Left kidney (tissue), 2 donors: Measurements from ENCODE around the gene CDC23. TPM values are rescaled to one million over a fixed set of nuclear protein-coding genes. Genes with fewer than 3 reads are reported as not detected.
"Not testable (repeated sequence)": the region's sequence is repeated elsewhere in the genome, so short reads cannot be mapped to it uniquely, and the experiment has no call there.

Experiments used
- DNase-seq: peaks from one replicate; pipeline ENCODE4 v3.0.0-alpha.2; 2013
- polyA plus RNA-seq: library from polyadenylated mRNA; unstranded; fragments of 120-200 nt; gene quantifications from one replicate; pipeline ENCODE4 v1.2.1, GENCODE V29; 2013; ENCODE audit not compliant: insufficient read length

The CDC23 gene
- polyA plus RNA-seq, 1 donor, result 73.4 TPM

GRCh38 chr5:138226910-138227309 is 13.8 kb upstream of the CDC23 start:
- DNase-seq, result no peak

DNA sequence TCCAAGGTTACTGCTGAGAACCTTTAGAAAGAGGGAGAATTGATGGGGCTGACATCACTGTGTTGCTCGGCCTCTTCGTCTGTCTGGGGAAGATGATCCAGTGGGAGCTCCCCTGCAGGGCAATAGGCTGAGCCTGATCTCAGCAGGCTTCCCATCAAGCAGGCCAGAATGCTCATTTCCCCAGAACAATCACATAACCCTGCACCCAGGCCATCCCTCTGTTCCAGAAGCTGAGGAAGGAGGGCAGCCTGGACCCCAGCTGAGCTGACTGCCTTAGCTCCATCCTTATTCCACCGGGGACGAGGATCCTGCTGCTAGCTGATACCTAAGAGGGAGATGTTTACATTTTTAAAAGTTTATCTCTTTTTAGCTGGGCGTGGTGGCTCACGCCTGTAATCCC is 11.6 kb upstream of the CDC23 start:
- DNase-seq, result no peak

- no peak for DNase-seq
Observed at GRCh38 chr5:138223532-138223931, 10.4 kb upstream of the CDC23 start.

GRCh38 chr5:138216799-138217198 is 3.7 kb upstream of the CDC23 start:
- DNase-seq, result no peak

DNA sequence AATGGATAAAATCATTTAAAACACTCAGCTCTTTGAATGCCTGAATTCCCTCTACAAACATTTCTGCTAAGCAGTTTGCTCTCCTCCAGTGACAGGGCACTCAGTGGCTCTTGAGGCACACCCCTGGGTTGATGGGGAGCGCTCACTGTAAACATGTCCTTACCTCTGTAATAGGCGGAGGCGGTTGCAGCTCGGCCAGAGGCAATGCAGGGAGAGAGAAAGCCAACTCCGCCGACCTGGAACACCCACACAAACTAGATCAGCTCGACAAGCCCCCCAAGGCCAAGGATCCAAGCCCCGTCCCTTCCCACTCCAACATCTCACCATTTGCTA is 329 bp downstream of the CDC23 start:
- no peak for DNase-seq

GRCh38 chr5:138210985-138211384 is 2.1 kb downstream of the CDC23 start:
- DNase-seq, result no peak

DNA sequence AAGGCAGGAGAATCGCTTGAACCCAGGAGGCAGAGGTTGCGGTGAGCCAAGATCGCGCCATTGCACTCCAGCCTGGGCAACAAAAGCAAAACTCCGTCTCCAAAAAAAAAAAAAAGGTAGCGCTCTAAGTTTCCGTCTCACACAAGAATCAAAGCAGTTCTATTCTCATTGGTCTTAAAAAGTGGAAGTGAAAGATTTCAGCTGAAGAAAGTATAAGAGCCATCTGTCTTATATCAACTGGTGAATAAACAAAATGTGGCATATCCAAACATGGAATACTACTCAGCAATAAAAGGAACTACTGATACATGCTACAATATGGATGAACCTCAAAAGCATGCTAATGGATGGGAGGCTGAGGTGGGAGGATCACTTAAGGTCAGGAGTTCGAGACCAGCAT is 19.3 kb downstream of the CDC23 start:
- not testable (repeated sequence) for DNase-seq

DNA sequence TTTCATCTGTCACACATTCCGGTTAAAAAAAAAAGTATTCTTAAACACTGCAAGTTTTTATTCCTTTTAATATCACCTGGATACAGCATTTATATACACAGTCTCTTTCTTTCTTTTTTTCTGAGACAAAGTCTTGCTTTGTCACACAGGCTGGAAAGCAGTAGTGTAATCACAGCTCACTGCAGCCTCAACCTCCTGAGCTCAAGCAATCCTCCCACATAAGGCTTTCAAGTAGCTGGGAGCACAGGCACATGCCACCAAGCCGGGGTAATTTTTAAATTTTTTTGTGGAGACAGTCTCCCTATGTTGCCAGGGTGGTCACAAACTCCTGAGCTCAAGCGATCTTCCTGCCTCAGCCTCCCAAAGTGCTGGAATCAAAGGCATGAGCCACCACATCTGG is 20.3 kb downstream of the CDC23 start:
- no peak for DNase-seq

DNA sequence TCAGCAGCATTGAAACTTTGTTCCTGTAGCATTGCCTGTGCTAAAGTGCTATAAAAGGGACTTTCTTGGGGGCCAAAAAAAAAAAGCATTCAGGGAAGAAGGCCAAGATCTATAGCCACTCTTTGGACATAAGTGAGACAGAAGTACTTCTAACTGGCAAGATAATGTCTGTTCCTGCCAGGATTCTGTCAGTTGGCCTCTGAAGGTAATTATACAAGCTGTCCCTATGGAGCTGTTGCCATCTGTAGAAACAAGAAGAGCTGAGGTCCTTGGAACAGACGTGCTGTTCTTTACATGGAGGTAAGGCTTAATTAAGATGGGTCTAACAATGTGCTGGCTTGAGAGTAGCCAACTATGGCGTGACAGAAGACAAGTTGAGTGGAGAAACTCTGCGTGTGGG is 24.5 kb downstream of the CDC23 start:
- DNase-seq, result no peak

GRCh38 chr5:138186002-138186447 is 27.1 kb downstream of the CDC23 start:
- DNase-seq, result no peak

DNA sequence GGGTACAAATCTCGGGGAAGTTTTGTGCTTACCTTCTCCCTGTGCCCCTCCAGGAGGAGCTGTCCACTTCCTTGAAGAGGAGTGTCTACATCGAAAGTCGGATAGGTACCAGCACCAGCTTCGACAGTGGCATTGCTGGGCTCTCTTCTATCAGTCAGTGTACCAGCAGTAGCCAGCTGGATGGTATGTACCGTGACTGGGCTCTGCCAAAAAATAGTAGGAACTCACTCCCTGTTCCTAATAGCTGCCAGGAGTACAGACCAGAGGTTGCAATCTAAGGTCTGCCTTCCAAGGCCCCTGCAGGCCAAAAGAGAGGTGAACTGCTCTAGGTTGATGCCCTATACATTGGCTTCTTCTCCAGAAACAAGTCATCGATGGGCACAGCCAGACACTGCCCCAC is 30.3 kb downstream of the CDC23 start:
- no peak for DNase-seq

DNA sequence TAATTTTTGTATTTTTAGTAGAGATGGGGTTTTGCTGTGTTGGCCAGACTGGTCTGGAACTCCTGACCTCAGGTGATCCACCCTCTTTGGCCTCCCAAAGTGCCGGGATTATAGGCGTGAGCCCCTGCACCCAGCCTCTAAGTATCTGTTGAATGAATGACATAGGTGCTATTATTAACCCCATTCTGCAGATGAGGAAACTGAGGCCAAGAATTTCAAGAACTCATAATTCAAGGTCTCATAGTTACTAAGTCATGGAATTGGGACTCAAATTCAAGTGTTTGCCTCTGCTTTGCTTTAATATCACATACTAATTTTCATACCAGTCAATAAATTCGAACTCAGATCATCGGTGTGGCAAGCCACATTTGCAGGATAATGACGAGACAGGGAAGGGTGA is 32.3 kb downstream of the CDC23 start:
- no peak for DNase-seq

GRCh38 chr5:138180183-138180782 is 32.8 kb downstream of the CDC23 start:
- peak; percentile 63 for DNase-seq

GRCh38 chr5:138179277-138179857 is 33.8 kb downstream of the CDC23 start:
- DNase-seq, result no peak

- peak; percentile 96 for DNase-seq
Observed at GRCh38 chr5:138178516-138179276, 34.4 kb downstream of the CDC23 start, which contains the start of the genes BRD8 and KIF20A. Gene BRD8 (minus strand): TSS chr5:138178630. CDS start chr5:138178614, 16 bp downstream. Gene KIF20A (plus strand): TSS chr5:138179112. CDS start chr5:138179681, 569 bp downstream.

GRCh38 chr5:138177941-138178515 is 35.1 kb downstream of the CDC23 start:
- DNase-seq, result peak; percentile 44

DNA sequence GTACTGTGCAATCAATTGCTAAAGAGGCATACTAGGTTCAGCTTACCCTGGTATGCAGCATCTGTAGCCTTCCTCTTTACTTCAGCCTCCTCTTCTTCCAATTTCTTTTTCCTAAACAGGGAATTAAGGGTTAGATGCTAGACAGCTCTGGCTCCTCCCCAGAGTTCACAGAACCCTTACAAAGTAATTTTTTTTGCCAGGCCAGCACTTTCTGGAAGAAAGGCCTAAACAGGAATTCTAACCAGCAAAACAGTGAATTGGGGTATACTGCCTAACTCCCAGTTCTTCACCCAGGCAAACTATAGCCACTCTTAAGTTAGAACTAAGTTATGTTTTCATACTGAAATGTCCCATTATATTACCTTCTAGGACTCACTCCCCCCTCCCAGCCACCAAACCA is 42.8 kb downstream of the CDC23 start:
- no peak for DNase-seq

GRCh38 chr5:138169124-138169523 is 44.0 kb downstream of the CDC23 start:
- DNase-seq, result no peak

DNA sequence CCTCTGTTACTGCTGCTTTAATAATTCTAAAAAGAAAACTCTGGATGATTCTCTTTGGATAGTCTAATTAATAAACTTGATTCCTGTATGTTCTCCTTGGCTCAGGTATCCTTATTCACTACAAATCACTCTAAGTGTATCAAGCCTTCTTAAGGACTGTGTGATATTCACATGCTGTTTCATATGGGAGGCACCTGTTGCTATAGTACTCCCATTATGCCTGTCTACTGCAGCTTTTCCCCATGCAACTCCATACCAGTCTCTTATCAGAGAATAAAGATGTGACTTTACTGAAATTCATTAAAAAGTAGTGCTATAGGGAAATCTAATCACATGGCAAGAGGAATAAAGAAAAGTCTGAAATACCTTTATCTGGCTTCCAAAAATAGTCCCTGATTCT is 49.4 kb downstream of the CDC23 start:
- DNase-seq, result no peak

DNA sequence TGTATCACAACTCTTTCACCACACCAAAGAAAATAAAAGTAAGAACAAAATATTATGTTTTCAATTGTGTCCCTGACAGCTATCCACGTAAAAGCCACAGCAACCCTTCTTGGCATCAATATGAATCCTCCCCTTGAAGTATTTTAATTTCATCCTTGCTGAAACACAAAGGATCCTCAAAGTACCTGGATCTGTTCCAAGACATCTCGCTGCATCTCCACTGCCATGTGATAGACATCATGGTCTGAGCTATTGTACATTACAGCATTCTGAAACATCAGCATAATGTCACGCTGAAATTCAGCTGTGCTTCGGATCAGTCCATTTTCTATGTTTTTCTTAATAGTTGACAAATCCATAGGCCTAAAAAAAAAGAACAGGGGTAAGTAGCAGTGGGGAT is 52.4 kb downstream of the CDC23 start:
- DNase-seq, result no peak

- DNase-seq, result no peak
Observed at GRCh38 chr5:138159666-138160065, 53.5 kb downstream of the CDC23 start.

- no peak for DNase-seq
Observed at GRCh38 chr5:138157626-138158025, 55.5 kb downstream of the CDC23 start.

DNA sequence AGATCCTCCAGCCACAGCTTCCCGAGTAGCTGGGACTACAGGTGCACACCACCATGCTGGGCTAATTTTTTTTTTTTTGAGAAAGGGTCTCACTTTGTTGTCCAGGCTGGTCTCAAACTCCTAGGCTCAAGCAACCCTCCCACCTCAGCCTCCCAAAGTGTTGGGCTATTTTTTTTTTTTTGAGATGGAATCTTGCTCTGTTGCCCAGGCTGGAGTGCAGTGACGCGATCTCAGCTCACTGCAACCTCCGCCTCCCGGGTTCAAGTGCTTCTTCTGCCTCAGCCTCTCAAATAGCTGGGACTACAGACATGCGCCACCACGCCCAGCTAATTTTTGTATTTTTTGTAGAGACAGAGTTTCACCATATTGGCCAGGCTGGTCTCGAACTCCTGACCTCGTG is 57.1 kb downstream of the CDC23 start:
- not testable (repeated sequence) for DNase-seq
